Neural cell (in vitro differentiated cells): ENCODE measurements around the gene IRAK2.

Experiments used
- EP300 ChIP-seq: fragments of 450-650 bp; conservative IDR thresholded peaks from 2 replicates; pipeline ENCODE4 v1.6.1; 2014; ENCODE audit warnings: antibody characterized with exemption, mild to moderate bottlenecking, moderate library complexity; ENCODE audit not compliant: poor library complexity, severe bottlenecking
- EZH2 ChIP-seq: fragments of 200-600, 300-800 bp; shearing (Covaris generic), sonication (generic); IDR thresholded peaks from 2 replicates; pipeline ENCODE4 v1.6.1; 2014; ENCODE audit warnings: antibody characterized with exemption, low read length, borderline replicate concordance, mild to moderate bottlenecking; ENCODE audit not compliant: insufficient read depth, poor library complexity, severe bottlenecking
- POLR2AphosphoS5 ChIP-seq: IDR thresholded peaks from 2 replicates; pipeline ENCODE4 v1.6.1; 2012
- TF ChIP-seq, protein P1 (sequence below): fragments of 450-650 bp; IDR thresholded peaks from 2 replicates; pipeline ENCODE4 v1.5.1; 2014; ENCODE audit warnings: antibody characterized with exemption, mild to moderate bottlenecking, moderate library complexity; ENCODE audit not compliant: poor library complexity, severe bottlenecking

DNA sequence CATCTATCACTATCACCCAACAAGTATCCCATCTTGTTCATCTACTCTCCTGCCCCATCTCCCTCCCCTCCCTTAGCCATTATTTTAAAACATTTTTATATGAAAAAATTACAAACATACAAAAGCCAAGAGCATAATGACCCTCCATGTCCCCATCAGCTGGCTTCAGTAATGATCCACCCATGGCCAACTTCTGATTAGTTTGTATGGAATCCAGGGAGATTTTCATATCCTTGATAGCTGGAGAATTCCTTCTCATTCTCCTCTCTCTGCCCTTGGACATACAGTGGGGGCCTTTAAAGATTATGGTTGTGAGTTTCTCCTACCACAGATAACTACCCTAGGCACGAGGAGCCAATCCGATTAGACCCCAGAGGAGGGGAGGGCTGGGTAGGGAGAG is 40.2 kb downstream of the IRAK2 start:
- TF ChIP-seq EZH2 (no peak), POLR2AphosphoS5 (no peak), EP300 (no peak)
- TF ChIP-seq, protein P1, sequence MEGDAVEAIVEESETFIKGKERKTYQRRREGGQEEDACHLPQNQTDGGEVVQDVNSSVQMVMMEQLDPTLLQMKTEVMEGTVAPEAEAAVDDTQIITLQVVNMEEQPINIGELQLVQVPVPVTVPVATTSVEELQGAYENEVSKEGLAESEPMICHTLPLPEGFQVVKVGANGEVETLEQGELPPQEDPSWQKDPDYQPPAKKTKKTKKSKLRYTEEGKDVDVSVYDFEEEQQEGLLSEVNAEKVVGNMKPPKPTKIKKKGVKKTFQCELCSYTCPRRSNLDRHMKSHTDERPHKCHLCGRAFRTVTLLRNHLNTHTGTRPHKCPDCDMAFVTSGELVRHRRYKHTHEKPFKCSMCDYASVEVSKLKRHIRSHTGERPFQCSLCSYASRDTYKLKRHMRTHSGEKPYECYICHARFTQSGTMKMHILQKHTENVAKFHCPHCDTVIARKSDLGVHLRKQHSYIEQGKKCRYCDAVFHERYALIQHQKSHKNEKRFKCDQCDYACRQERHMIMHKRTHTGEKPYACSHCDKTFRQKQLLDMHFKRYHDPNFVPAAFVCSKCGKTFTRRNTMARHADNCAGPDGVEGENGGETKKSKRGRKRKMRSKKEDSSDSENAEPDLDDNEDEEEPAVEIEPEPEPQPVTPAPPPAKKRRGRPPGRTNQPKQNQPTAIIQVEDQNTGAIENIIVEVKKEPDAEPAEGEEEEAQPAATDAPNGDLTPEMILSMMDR = no peak
